IMR-90 (cell line): Measurements from ENCODE around the gene YJU2.

ENCODE experiments used
- BHLHE40 ChIP-seq: fragments of 150-350 bp; IDR thresholded peaks from 2 replicates; pipeline ENCODE4 v1.6.1; 2016; ENCODE audit warnings: mild to moderate bottlenecking, low read depth, low read length
- CEBPB ChIP-seq: IDR thresholded peaks from 2 replicates; pipeline ENCODE4 v1.6.1; 2012; ENCODE audit warnings: low read depth, low read length, improper control_type of control experiment
- CHD1 ChIP-seq: IDR thresholded peaks from 2 replicates; pipeline ENCODE4 v1.6.1; 2012; ENCODE audit warnings: low read depth, low read length, improper control_type of control experiment
- FOS ChIP-seq: fragments of 150-350 bp; IDR thresholded peaks from 2 replicates; pipeline ENCODE4 v1.6.1; 2016; ENCODE audit warnings: low read depth, low read length
- MXI1 ChIP-seq: IDR thresholded peaks from 2 replicates; pipeline ENCODE4 v1.6.1; 2012; ENCODE audit warnings: low read depth, mild to moderate bottlenecking, low read length, moderate library complexity, borderline replicate concordance
- NFE2L2 ChIP-seq: fragments of 150-350 bp; IDR thresholded peaks from 2 replicates; pipeline ENCODE4 v1.6.1; 2016; ENCODE audit warnings: low read depth, mild to moderate bottlenecking, low read length
- POLR2A ChIP-seq: IDR thresholded peaks from 2 replicates; pipeline ENCODE4 v1.6.1; 2012; ENCODE audit warnings: mild to moderate bottlenecking, low read depth, low read length
- RAD21 ChIP-seq: IDR thresholded peaks from 2 replicates; pipeline ENCODE4 v1.6.1; 2012; ENCODE audit warnings: low read length, improper control_type of control experiment
- RCOR1 ChIP-seq: IDR thresholded peaks from 2 replicates; pipeline ENCODE4 v1.6.1; 2012; ENCODE audit warnings: mild to moderate bottlenecking, low read length, improper control_type of control experiment; ENCODE audit not compliant: insufficient replicate concordance
- RFX5 ChIP-seq: IDR thresholded peaks from 2 replicates; pipeline ENCODE4 v1.8.0; 2012; ENCODE audit warnings: low read depth, mild to moderate bottlenecking, low read length, moderate library complexity
- SMC3 ChIP-seq: fragments of 150-350 bp; IDR thresholded peaks from 2 replicates; pipeline ENCODE4 v1.6.1; 2016; ENCODE audit warnings: low read depth, mild to moderate bottlenecking, antibody characterized with exemption, low read length, moderate library complexity
- TF ChIP-seq, protein P1 (sequence below): conservative IDR thresholded peaks from 2 replicates; pipeline ENCODE4 v1.5.1; 2012; ENCODE audit warnings: mild to moderate bottlenecking, low read depth, low read length, improper control_type of control experiment
- TF ChIP-seq, protein P2 (sequence below): fragments of 150-350 bp; IDR thresholded peaks from 2 replicates; pipeline ENCODE4 v1.6.1; 2017; ENCODE audit warnings: mild to moderate bottlenecking, antibody characterized with exemption, low read length, low read depth
- TF ChIP-seq, protein P3 (sequence below): fragments of 150-350 bp; IDR thresholded peaks from 2 replicates; pipeline ENCODE4 v1.6.1; 2016; ENCODE audit warnings: low read depth, mild to moderate bottlenecking, low read length, moderate library complexity, borderline replicate concordance

DNA sequence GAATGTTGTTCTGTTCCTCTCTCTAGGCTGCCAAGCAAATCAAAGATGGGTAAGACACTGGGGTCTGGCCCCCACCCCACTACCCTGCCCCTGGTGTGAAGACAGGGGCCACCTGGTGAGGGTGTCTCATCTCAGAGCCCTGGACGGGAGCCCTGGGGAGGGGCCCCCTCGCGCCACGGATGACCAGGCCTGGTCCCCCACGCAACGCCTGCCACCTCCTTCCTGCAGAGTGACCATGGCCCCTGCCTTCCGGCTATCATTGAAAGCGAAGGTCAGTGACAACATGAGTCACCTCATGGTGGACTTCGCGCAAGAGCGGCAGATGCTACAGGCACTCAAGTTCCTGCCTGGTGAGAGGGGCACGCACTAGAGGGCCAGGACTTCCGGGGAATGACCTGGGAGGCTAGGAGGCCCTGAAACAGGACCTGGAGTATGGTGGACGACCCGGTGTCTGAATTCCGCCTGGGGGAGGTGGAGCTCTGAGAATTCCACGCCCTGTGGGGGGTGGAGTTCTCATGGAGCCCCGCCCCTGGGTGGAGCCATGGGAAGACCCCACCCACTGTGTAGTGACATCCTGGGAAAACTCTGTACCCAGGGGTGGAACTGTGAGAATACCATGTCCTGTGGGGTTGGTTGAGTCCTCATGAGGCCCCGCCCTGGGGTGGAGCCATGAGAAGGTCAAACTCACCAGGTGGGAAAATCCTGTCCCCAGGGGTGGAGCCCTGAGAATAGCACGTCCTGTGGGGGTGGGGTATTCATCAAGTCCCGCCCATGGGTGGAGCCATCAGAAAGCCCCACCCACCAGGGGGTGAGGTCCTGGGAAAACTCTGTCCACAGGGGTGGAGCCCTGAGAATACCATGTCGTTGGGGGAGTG is 63.6 kb downstream of the YJU2 start:
- TF ChIP-seq, protein P1, sequence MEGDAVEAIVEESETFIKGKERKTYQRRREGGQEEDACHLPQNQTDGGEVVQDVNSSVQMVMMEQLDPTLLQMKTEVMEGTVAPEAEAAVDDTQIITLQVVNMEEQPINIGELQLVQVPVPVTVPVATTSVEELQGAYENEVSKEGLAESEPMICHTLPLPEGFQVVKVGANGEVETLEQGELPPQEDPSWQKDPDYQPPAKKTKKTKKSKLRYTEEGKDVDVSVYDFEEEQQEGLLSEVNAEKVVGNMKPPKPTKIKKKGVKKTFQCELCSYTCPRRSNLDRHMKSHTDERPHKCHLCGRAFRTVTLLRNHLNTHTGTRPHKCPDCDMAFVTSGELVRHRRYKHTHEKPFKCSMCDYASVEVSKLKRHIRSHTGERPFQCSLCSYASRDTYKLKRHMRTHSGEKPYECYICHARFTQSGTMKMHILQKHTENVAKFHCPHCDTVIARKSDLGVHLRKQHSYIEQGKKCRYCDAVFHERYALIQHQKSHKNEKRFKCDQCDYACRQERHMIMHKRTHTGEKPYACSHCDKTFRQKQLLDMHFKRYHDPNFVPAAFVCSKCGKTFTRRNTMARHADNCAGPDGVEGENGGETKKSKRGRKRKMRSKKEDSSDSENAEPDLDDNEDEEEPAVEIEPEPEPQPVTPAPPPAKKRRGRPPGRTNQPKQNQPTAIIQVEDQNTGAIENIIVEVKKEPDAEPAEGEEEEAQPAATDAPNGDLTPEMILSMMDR: no peak
- TF ChIP-seq RAD21 (no peak), POLR2A (no peak), SMC3 (no peak), CHD1 (no peak), RFX5 (no peak), MXI1 (no peak), RCOR1 (no peak), CEBPB (no peak), FOS (no peak), BHLHE40 (no peak), NFE2L2 (no peak)
- TF ChIP-seq, protein P2, sequence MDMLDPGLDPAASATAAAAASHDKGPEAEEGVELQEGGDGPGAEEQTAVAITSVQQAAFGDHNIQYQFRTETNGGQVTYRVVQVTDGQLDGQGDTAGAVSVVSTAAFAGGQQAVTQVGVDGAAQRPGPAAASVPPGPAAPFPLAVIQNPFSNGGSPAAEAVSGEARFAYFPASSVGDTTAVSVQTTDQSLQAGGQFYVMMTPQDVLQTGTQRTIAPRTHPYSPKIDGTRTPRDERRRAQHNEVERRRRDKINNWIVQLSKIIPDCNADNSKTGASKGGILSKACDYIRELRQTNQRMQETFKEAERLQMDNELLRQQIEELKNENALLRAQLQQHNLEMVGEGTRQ: no peak
- TF ChIP-seq, protein P3, sequence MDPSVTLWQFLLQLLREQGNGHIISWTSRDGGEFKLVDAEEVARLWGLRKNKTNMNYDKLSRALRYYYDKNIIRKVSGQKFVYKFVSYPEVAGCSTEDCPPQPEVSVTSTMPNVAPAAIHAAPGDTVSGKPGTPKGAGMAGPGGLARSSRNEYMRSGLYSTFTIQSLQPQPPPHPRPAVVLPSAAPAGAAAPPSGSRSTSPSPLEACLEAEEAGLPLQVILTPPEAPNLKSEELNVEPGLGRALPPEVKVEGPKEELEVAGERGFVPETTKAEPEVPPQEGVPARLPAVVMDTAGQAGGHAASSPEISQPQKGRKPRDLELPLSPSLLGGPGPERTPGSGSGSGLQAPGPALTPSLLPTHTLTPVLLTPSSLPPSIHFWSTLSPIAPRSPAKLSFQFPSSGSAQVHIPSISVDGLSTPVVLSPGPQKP: no peak
